Activated CD8-positive, alpha-beta T cell treated with anti-CD3 and anti-CD28 coated beads for 36 hours (primary cell): Measurements from ENCODE around the gene BLOC1S3. TPM values are rescaled to one million over a fixed set of nuclear protein-coding genes. Genes with fewer than 3 reads are reported as not detected.

Experiments
- ATAC-seq: fragments of 200-7000 bp; cut with Tn5 transposase; one replicate; pipeline ENCODE4 v1.10.0; 2021; ENCODE audit warnings: mild to moderate bottlenecking, moderate library complexity
- CTCF ChIA-PET: fragments of 350-600 bp; sonication (Branson Sonifier 250); formaldehyde crosslinking; loops from one replicate; lab custom pipeline; 2021; ENCODE audit warnings: antibody characterized with exemption; lab: Charles Lee
- POLR2A ChIA-PET: fragments of 350-600 bp; sonication (Branson Sonifier 250); formaldehyde crosslinking; loops from one replicate; lab custom pipeline; 2021; ENCODE audit warnings: antibody characterized with exemption; lab: Charles Lee
- DNase-seq: peaks from one replicate; pipeline ENCODE4 v3.0.0-alpha.2; 2020
- H3K27ac Mint-ChIP-seq: one replicate; pipeline ENCODE4 v1.8.0; 2021; ENCODE audit warnings: mild to moderate bottlenecking, mixed read lengths
- H3K27me3 Mint-ChIP-seq: one replicate; pipeline ENCODE4 v1.8.0; 2021; ENCODE audit warnings: mixed read lengths
- H3K36me3 Mint-ChIP-seq: one replicate; pipeline ENCODE4 v1.8.0; 2021; ENCODE audit warnings: low read depth, mixed read lengths
- H3K4me1 Mint-ChIP-seq: one replicate; pipeline ENCODE4 v1.8.0; 2021; ENCODE audit warnings: low read depth, mixed read lengths
- H3K4me3 Mint-ChIP-seq: one replicate; pipeline ENCODE4 v1.8.0; 2021; ENCODE audit warnings: mild to moderate bottlenecking, moderate library complexity, mixed read lengths
- H3K9me3 Mint-ChIP-seq: one replicate; pipeline ENCODE4 v1.8.0; 2021; ENCODE audit warnings: mixed read lengths
- CTCF ChIP-seq: fragments of 200-600 bp; IDR thresholded peaks from one replicate; pipeline ENCODE4 v1.8.0; 2022; ENCODE audit warnings: antibody characterized with exemption, mild to moderate bottlenecking
- intact Hi-C: fragments of 100-400 bp; cut with micrococcal nuclease; formaldehyde crosslinking; loops from one replicate; pipeline ENCODE4 v1.10.0; 2022
- total RNA-seq, 2 experiments: library from RNA; stranded (reverse); gene quantifications; one replicate each; pipeline ENCODE4 v1.2.3, GENCODE V29; 2021

Gene BLOC1S3
- total RNA-seq, 2 experiments from 2014 or later: 8.9 to 10.8 TPM

- Mint-ChIP-seq H3K27ac (no peak overlapping the region), H3K4me3 (no peak overlapping the region), H3K36me3 (peaks cover 10% of the 10 kb centered on the region), H3K27me3 (no peaks in the 10 kb centered on the region), H3K4me1 (no peaks in the 10 kb centered on the region), H3K9me3 (no peaks in the 10 kb centered on the region)
- no peak for TF ChIP-seq CTCF
- CTCF ChIA-PET: no interaction called here
- POLR2A ChIA-PET: no interaction called here
- DNase-seq: no peak
- intact Hi-C loops: no loop called here
- ATAC-seq: no peak
Observed at GRCh38 chr19:45141203-45141900, 37.2 kb upstream of the BLOC1S3 start.

GRCh38 chr19:45142016-45142725, 36.4 kb upstream of the BLOC1S3 start:
- no peaks in the 10 kb centered on the region for H3K27me3 Mint-ChIP-seq
- CTCF ChIA-PET: interaction anchor here (1.2 to 1.8 kb wide), 3 partner anchors 11 to 107 kb away, joined by 4 to 8 read pairs (median 4); no protein-coding TSS in a partner anchor

GRCh38 chr19:45142726-45143110, 35.9 kb upstream of the BLOC1S3 start:
- Mint-ChIP-seq H3K4me3 (no peak overlapping the region), H3K9me3 (no peaks in the 10 kb centered on the region), H3K36me3 (peaks cover 12% of the 10 kb centered on the region), H3K4me1 (no peaks in the 10 kb centered on the region), H3K27ac (no peak overlapping the region), H3K27me3 (no peaks in the 10 kb centered on the region)
- ATAC-seq: no peak
- intact Hi-C loops: no loop called here
- TF ChIP-seq CTCF: no peak
- POLR2A ChIA-PET: interaction anchor here (1.0 kb wide), 1 partner anchor 10 kb away, joined by 3 read pairs; no protein-coding TSS in a partner anchor
- CTCF ChIA-PET: interaction anchor here (1.2 to 1.8 kb wide), 3 partner anchors 11 to 107 kb away, joined by 4 to 8 read pairs (median 4); no protein-coding TSS in a partner anchor
- DNase-seq: no peak

More at GRCh38 chr19:45142016-45142725, 36.4 kb upstream of the BLOC1S3 start:
- TF ChIP-seq CTCF: no peak
- Mint-ChIP-seq H3K4me3 (no peak overlapping the region), H3K27ac (no peak overlapping the region), H3K9me3 (no peaks in the 10 kb centered on the region), H3K4me1 (no peaks in the 10 kb centered on the region), H3K36me3 (peaks cover 11% of the 10 kb centered on the region)
- DNase-seq (no peak), ATAC-seq (no peak)
- intact Hi-C loops: no loop called here
- POLR2A ChIA-PET: interaction anchor here (1.0 kb wide), 1 partner anchor 11 kb away, joined by 3 read pairs; no protein-coding TSS in a partner anchor

GRCh38 chr19:45144431-45145269, 33.9 kb upstream of the BLOC1S3 start:
- POLR2A ChIA-PET: no interaction called here
- Mint-ChIP-seq H3K4me1 (peaks cover 5% of the 10 kb centered on the region), H3K4me3 (no peak overlapping the region), H3K27ac (no peak overlapping the region), H3K9me3 (no peaks in the 10 kb centered on the region), H3K27me3 (no peaks in the 10 kb centered on the region), H3K36me3 (peaks cover 12% of the 10 kb centered on the region)
- intact Hi-C loops: no loop called here
- no peak for ATAC-seq
- TF ChIP-seq CTCF: no peak
- no peak for DNase-seq
- CTCF ChIA-PET: no interaction called here
